Immature natural killer cell (primary cell): ENCODE results near the gene NLRP12. TPM values are rescaled to one million over a fixed set of nuclear protein-coding genes. Genes with fewer than 3 reads are reported as not detected.

Experiments
- polyA plus RNA-seq, 3 donors: library from polyadenylated mRNA; unstranded; fragments of 300-500 nt; fragmentation: Illumina TruSeq; gene quantifications; one replicate each; pipeline ENCODE4 v1.2.3, GENCODE V29; 2021

NLRP12 gene
- polyA plus RNA-seq, 3 donors from 2014 or later: 0.20 to 0.28 TPM; not detected in 1

Other genes starting within 250 kb of the NLRP12 start
- gene DPRX, start 192.3 kb downstream of the NLRP12 start, polyA plus RNA-seq: not detected
- 10 to 100 TPM; 20.1 to 40.5 (median 34.0) TPM for gene MYADM, start 43.6 kb upstream of the NLRP12 start, polyA plus RNA-seq
- gene PRKCG, start 57.9 kb upstream of the NLRP12 start, polyA plus RNA-seq: not detected
- gene CACNG7, start 85.0 kb upstream of the NLRP12 start, polyA plus RNA-seq: not detected
- not detected for gene CACNG8, start 138.6 kb upstream of the NLRP12 start, polyA plus RNA-seq
- not detected for gene CACNG6, start 167.3 kb upstream of the NLRP12 start, polyA plus RNA-seq
- gene VSTM1, start 239.6 kb upstream of the NLRP12 start, polyA plus RNA-seq: 1 to 10 TPM in 1 of 3 donors, not detected in 2; 1.1 TPM